Small intestine (tissue), 7 donors: ENCODE results near the gene GRK2. TPM values are rescaled to one million over a fixed set of nuclear protein-coding genes. Genes with fewer than 3 reads are reported as not detected.

Experiments used
- DNase-seq, 2 donors: peaks; one replicate each; pipeline versions ENCODE4 v3.0.0 to v3.0.0-alpha.2; 2013
- FAIRE-seq: peaks from 2 replicates; lab custom pipeline; 2012; peaks lifted over from hg19 to GRCh38; lab: Jason Lieb, UNC
- H3K27ac ChIP-seq, 3 donors: one replicate each; pipeline ENCODE4 v1.5.1; 2013; ENCODE audit warnings: low read length in 2 of 3, mild to moderate bottlenecking in 2 of 3, control low read depth in 1 of 3, inconsistent platforms in 1 of 3, low read depth in 1 of 3, moderate library complexity in 1 of 3
- H3K27me3 ChIP-seq, 3 donors: one replicate each; pipeline ENCODE4 v1.6.1; 2013; ENCODE audit warnings: low read length in 3 of 3, inconsistent platforms in 1 of 3; ENCODE audit not compliant: control insufficient read depth in 3 of 3, insufficient read depth in 3 of 3
- H3K36me3 ChIP-seq, 3 donors: one replicate each; pipeline ENCODE4 v1.6.1; 2013; ENCODE audit warnings: low read length in 3 of 3, inconsistent platforms in 1 of 3, low read depth in 1 of 3, mild to moderate bottlenecking in 1 of 3, moderate library complexity in 1 of 3; ENCODE audit not compliant: control insufficient read depth in 3 of 3, insufficient read depth in 2 of 3
- H3K4me1 ChIP-seq, 3 donors: one replicate each; pipeline ENCODE4 v1.6.1; 2013; ENCODE audit warnings: low read length in 2 of 3, inconsistent platforms in 1 of 3, low read depth in 1 of 3, mild to moderate bottlenecking in 1 of 3, moderate library complexity in 1 of 3; ENCODE audit not compliant: control insufficient read depth in 3 of 3, insufficient read depth in 2 of 3
- H3K4me3 ChIP-seq, 3 donors: one replicate each; pipeline ENCODE4 v1.5.1; 2013; ENCODE audit warnings: low read length in 3 of 3, control low read depth in 1 of 3, inconsistent platforms in 1 of 3, low read depth in 1 of 3, mild to moderate bottlenecking in 1 of 3, moderate library complexity in 1 of 3
- H3K9me3 ChIP-seq, 2 donors: one replicate each; pipeline ENCODE4 v1.6.1; 2013; ENCODE audit warnings: low read depth in 1 of 2, low read length in 1 of 2; ENCODE audit not compliant: control insufficient read depth in 2 of 2, insufficient read depth in 1 of 2
- WGBS, 3 donors: extraction: QIAGEN DNeasy Blood & Tissue Kit; methylation state at CpG; one replicate each; pipeline ENCODE4 v1.1.7; 2013; 5-methylcytosine and 5-hydroxymethylcytosine counted together
- polyA plus RNA-seq, 4 donors: library from polyadenylated mRNA; stranded (reverse) in 3 of 4; unstranded in 1 of 4; fragments of 200-250 nt in 3 of 4; fragments of 120-200 nt in 1 of 4; gene quantifications; one replicate each; pipeline versions ENCODE4 v1.2.1 to v1.2.3, GENCODE V29; 2013
- donor health status: healthy with polysubstance abuse.
- donor health status: control.
- donor health status: control.
- donor health status: Bipolar disorder and iron deficiency.
- donor health status: healthy.

Gene GRK2
- polyA plus RNA-seq, 4 donors: 78.3 to 153 (median 102) TPM

- peaks cover 0 to 16% (median 0%) of the 10 kb centered on the region in 3 donors for H3K4me1 ChIP-seq
- no peak for FAIRE-seq
- WGBS, 3 donors: 86 to 96% (median 93%) methylated on average over 12 of the region's 12 CpGs
- H3K27me3 ChIP-seq: no peaks in the 10 kb centered on the region
- no peak overlapping the region for H3K27ac ChIP-seq
- no peaks in the 10 kb centered on the region for H3K9me3 ChIP-seq
- no peak overlapping the region for H3K4me3 ChIP-seq
- peaks cover 5 to 67% (median 11%) of the 10 kb centered on the region in 3 donors for H3K36me3 ChIP-seq
- no peak for DNase-seq
Measured at GRCh38 chr11:67307545-67308001, 41.3 kb downstream of the GRK2 start.

- Histone ChIP-seq H3K36me3 (peaks cover 5 to 69% (median 11%) of the 10 kb centered on the region in 3 donors), H3K9me3 (no peaks in the 10 kb centered on the region), H3K4me3 (no peak overlapping the region), H3K27me3 (no peaks in the 10 kb centered on the region), H3K27ac (no peak overlapping the region), H3K4me1 (peaks cover 0 to 19% (median 2%) of the 10 kb centered on the region in 3 donors)
- WGBS, 3 donors: 95 to 98% (median 96%) methylated on average over 20 of the region's 20 CpGs
- FAIRE-seq: no peak
- DNase-seq: no peak
Measured at GRCh38 chr11:67308031-67308866, 42.0 kb downstream of the GRK2 start.

GRCh38 chr11:67309166-67309565 is 42.9 kb downstream of the GRK2 start:
- Histone ChIP-seq H3K27ac (no peak overlapping the region), H3K4me3 (no peak overlapping the region), H3K27me3 (no peaks in the 10 kb centered on the region), H3K36me3 (peaks cover 5 to 69% (median 11%) of the 10 kb centered on the region in 3 donors), H3K9me3 (no peaks in the 10 kb centered on the region), H3K4me1 (peaks cover 0 to 22% (median 2%) of the 10 kb centered on the region in 3 donors)
- DNase-seq (no peak), FAIRE-seq (no peak)
- 94 to 96% (median 96%) methylated on average over 11 of the region's 11 CpGs for WGBS, 3 donors

GRCh38 chr11:67309661-67310061 is 43.4 kb downstream of the GRK2 start:
- FAIRE-seq (no peak), DNase-seq (no peak)
- Histone ChIP-seq H3K27ac (no peak overlapping the region), H3K4me3 (no peak overlapping the region), H3K27me3 (no peaks in the 10 kb centered on the region), H3K36me3 (peaks cover 5 to 69% (median 11%) of the 10 kb centered on the region in 3 donors), H3K4me1 (peaks cover 0 to 17% (median 2%) of the 10 kb centered on the region in 3 donors), H3K9me3 (no peaks in the 10 kb centered on the region)
- 90 to 92% (median 92%) methylated on average over 14 of the region's 14 CpGs for WGBS, 3 donors

GRCh38 chr11:67310246-67311050 is 44.2 kb downstream of the GRK2 start:
- 90 to 96% (median 91%) methylated on average over 18 to 19 of the region's 19 CpGs for WGBS, 3 donors
- peaks cover 5 to 67% (median 11%) of the 10 kb centered on the region in 3 donors for H3K36me3 ChIP-seq
- peaks cover 0 to 16% (median 2%) of the 10 kb centered on the region in 3 donors for H3K4me1 ChIP-seq
- DNase-seq (no peak), FAIRE-seq (no peak)
- H3K27me3 ChIP-seq: no peaks in the 10 kb centered on the region
- no peak overlapping the region for H3K4me3 ChIP-seq
- no peak overlapping the region for H3K27ac ChIP-seq
- H3K9me3 ChIP-seq: no peaks in the 10 kb centered on the region

- H3K36me3 ChIP-seq: peaks cover 5 to 64% (median 11%) of the 10 kb centered on the region in 3 donors
- DNase-seq (no peak), FAIRE-seq (no peak)
- WGBS, 3 donors: 86 to 88% (median 87%) methylated on average over 16 to 18 of the region's 18 CpGs
- H3K4me3 ChIP-seq: no peak overlapping the region
- no peak overlapping the region for H3K27ac ChIP-seq
- H3K27me3 ChIP-seq: no peaks in the 10 kb centered on the region
- H3K9me3 ChIP-seq: no peaks in the 10 kb centered on the region
- H3K4me1 ChIP-seq: peaks cover 0 to 16% (median 2%) of the 10 kb centered on the region in 3 donors
Measured at GRCh38 chr11:67311051-67311555, 44.8 kb downstream of the GRK2 start.

- FAIRE-seq (no peak), DNase-seq (peak in 1 of 2 donors; percentile 21)
- no peak overlapping the region for H3K4me3 ChIP-seq
- no peaks in the 10 kb centered on the region for H3K27me3 ChIP-seq
- peaks cover 5 to 58% (median 11%) of the 10 kb centered on the region in 3 donors for H3K36me3 ChIP-seq
- WGBS, 3 donors: 81 to 90% (median 86%) methylated on average over 14 to 15 of the region's 15 CpGs
- peak overlapping the region in 1 of 3 donors; percentile 68 for H3K27ac ChIP-seq
- H3K9me3 ChIP-seq: no peaks in the 10 kb centered on the region
- H3K4me1 ChIP-seq: peaks cover 0 to 16% (median 2%) of the 10 kb centered on the region in 3 donors
Measured at GRCh38 chr11:67311556-67312082, 45.3 kb downstream of the GRK2 start.
